Cardiac muscle cell (in vitro differentiated cells and primary cell): ENCODE results near the gene EIF5. TPM values are rescaled to one million over a fixed set of nuclear protein-coding genes. Genes with fewer than 3 reads are reported as not detected.

Source experiments
- DNase-seq, 2 donors: peaks; one replicate each; pipeline versions ENCODE4 v3.0.0 to v3.0.0-alpha.2; 2010 to 2017; ENCODE audit warnings: low read depth in 1 of 2, low spot score in 1 of 2
- H3K27ac ChIP-seq: fragments of 200-600 bp; sonication (generic); 2 replicates; pipeline ENCODE4 v1.5.1; 2016
- H3K27me3 ChIP-seq: fragments of 200-600 bp; sonication (generic); 2 replicates; pipeline ENCODE4 v1.6.0; 2016; ENCODE audit warnings: control low read depth
- H3K36me3 ChIP-seq: fragments of 200-600 bp; sonication (generic); 2 replicates; pipeline ENCODE4 v1.5.1; 2016; ENCODE audit warnings: control low read depth
- H3K4me1 ChIP-seq: fragments of 200-600 bp; sonication (generic); 2 replicates; pipeline ENCODE4 v1.8.1; 2017; ENCODE audit warnings: low read depth, mild to moderate bottlenecking, mixed run types
- H3K4me3 ChIP-seq: fragments of 200-600 bp; sonication (generic); 2 replicates; pipeline ENCODE4 v1.5.1; 2016; ENCODE audit warnings: mild to moderate bottlenecking
- H3K9me3 ChIP-seq: fragments of 200-600 bp; sonication (generic); 2 replicates; pipeline ENCODE4 v1.5.1; 2017; ENCODE audit warnings: low read depth, mild to moderate bottlenecking, control low read depth
- CTCF ChIP-seq: IDR thresholded peaks from 2 replicates; pipeline ENCODE4 v1.5.1; 2012; ENCODE audit warnings: low read depth, mild to moderate bottlenecking, low read length
- polyA plus RNA-seq: library from polyadenylated mRNA; unstranded; fragments of >200 nt; fragmentation: Nextera tagmentation; extraction: Ambion mirVana; gene quantifications from 2 replicates; pipeline ENCODE4 v1.2.1, GENCODE V29; 2016
- total RNA-seq: library from RNA; depleted of rRNA; stranded (reverse); fragments of >200 nt; gene quantifications from 2 replicates; pipeline ENCODE4 v1.2.3, GENCODE V29; 2016

EIF5 gene
- total and polyA plus RNA-seq, 2 experiments from 2014 or later = 149 to 441 TPM

GRCh38 chr14:103377522-103378037 lies 43.5 kb downstream of the EIF5 start:
- Histone ChIP-seq H3K4me3 (no peak overlapping the region), H3K9me3 (no peaks in the 10 kb centered on the region), H3K4me1 (no peaks in the 10 kb centered on the region), H3K27me3 (no peaks in the 10 kb centered on the region), H3K36me3 (no peaks in the 10 kb centered on the region), H3K27ac (no peak overlapping the region)
- DNase-seq = no peak
- TF ChIP-seq CTCF = no peak

DNA sequence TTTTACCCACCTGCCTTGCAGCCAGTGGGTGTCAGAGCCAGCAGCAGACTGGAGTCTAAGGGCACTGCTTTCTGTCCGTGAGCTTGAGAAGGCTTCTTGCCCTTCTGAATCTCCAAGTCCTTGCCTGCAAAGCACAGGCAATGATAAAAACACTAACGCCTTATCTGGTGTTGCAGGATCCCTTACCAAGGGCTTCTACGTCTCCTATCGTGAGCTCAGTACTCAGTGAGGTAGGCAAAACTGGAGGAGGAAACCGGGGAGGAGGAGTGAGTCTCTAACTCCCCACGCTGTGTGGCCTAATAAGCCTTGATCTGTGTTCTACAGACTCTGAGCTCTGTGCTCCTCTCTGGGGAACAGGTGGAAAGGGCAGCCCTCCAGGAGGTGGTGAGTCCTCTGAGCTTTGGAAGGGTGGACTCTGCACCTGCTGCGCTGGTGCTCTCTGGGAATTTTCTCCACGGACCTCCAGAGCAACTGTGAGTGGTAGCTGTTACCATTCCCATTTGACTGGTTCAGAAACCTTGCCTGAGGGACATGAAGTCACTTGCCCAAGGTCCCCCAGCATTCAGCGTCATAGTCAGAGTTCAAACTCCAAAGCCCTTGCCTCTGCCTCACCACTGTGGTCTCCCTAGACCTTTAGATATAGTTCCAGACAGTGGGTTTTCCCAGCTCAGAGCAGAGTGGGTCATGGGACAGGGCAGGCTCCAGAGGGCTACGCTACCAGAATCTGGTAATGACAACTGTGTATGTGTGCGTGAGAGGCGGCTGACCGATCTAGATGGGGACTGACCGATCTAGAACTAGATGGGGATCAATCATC lies 44.2 kb downstream of the EIF5 start:
- DNase-seq = peak in 1 of 2 donors; percentile 63
- Histone ChIP-seq H3K27ac (no peak overlapping the region), H3K27me3 (no peaks in the 10 kb centered on the region), H3K4me3 (no peak overlapping the region), H3K4me1 (no peaks in the 10 kb centered on the region), H3K9me3 (no peaks in the 10 kb centered on the region), H3K36me3 (no peaks in the 10 kb centered on the region)
- TF ChIP-seq CTCF = no peak

GRCh38 chr14:103380719-103381377 lies 46.8 kb downstream of the EIF5 start:
- Histone ChIP-seq H3K27me3 (no peaks in the 10 kb centered on the region), H3K4me1 (no peaks in the 10 kb centered on the region), H3K4me3 (no peak overlapping the region), H3K9me3 (no peaks in the 10 kb centered on the region), H3K36me3 (no peaks in the 10 kb centered on the region), H3K27ac (no peak overlapping the region)
- peak in 1 of 2 donors; percentile 47 for DNase-seq
- TF ChIP-seq CTCF = no peak

- TF ChIP-seq CTCF = no peak
- Histone ChIP-seq H3K9me3 (no peaks in the 10 kb centered on the region), H3K4me1 (peaks cover 6% of the 10 kb centered on the region), H3K27me3 (no peaks in the 10 kb centered on the region), H3K36me3 (no peaks in the 10 kb centered on the region), H3K4me3 (no peak overlapping the region), H3K27ac (no peak overlapping the region)
- peak in 1 of 2 donors; percentile 93 for DNase-seq
These were observed 48.3 kb downstream of the EIF5 start for GRCh38 chr14:103382376-103382775.

DNA sequence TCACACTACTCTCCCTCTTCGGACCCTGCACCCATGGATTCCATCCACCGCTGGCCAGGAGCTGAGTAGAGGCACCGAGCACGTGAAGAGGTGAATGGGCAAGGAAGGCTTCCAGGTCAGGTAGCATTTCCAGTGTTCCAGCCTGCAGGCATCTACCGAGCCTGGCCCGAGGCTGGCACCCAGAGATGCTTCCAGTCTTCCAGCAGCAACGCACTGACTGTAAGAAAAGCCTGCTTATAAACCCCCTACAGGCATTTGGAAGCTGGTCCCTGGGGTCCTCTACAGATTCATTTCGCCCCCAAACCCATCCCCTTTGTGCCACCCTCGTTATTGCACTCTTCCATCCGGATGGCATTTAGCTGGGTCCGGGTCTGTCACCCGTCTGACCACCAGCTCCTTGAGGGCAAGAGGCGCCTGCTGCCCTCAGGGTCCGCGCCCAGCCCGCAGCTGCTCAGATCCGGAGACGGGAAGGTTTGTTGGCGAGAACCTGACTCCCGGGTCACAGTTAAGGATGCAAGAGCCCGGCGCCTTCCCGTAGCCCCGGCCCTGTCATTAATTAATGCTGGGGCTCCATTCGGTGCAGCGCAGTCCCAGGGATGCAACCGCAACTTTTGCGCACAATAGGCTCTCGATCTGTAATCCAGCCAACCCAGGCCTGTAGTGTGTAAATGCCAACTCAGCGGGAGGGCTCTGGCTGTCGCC lies 50.6 kb downstream of the EIF5 start:
- Histone ChIP-seq H3K27ac (peak overlapping the region; percentile 94), H3K4me3 (peak overlapping the region; percentile 97), H3K4me1 (peaks cover 16% of the 10 kb centered on the region), H3K27me3 (no peaks in the 10 kb centered on the region), H3K9me3 (no peaks in the 10 kb centered on the region), H3K36me3 (no peaks in the 10 kb centered on the region)
- DNase-seq = no peak
- TF ChIP-seq CTCF = no peak
